GM19043 (cell line): ENCODE data around the gene ARHGAP15.

Source experiments
- ATAC-seq: cut with Tn5 transposase; IDR thresholded peaks from one replicate; pipeline ENCODE4 v1.9.1; 2021; ENCODE audit warnings: low read depth; ENCODE audit not compliant: unreplicated experiment

Gene ARHGAP15

GRCh38 chr2:143698352-143698751 is 569.1 kb downstream of the ARHGAP15 start:
- ATAC-seq = no peak

GRCh38 chr2:143698888-143699570 is 569.8 kb downstream of the ARHGAP15 start:
- ATAC-seq = no peak

GRCh38 chr2:143700865-143701264 is 571.6 kb downstream of the ARHGAP15 start:
- no peak for ATAC-seq

GRCh38 chr2:143701785-143702184 is 572.6 kb downstream of the ARHGAP15 start:
- ATAC-seq = no peak

GRCh38 chr2:143702931-143703330 is 573.7 kb downstream of the ARHGAP15 start:
- no peak for ATAC-seq

GRCh38 chr2:143704451-143705106 is 575.4 kb downstream of the ARHGAP15 start:
- ATAC-seq = peak; percentile 74

GRCh38 chr2:143705108-143705707 is 576.0 kb downstream of the ARHGAP15 start:
- ATAC-seq = no peak

GRCh38 chr2:143706354-143706753 is 577.1 kb downstream of the ARHGAP15 start:
- ATAC-seq = no peak

- ATAC-seq = no peak
These were observed 579.5 kb downstream of the ARHGAP15 start for GRCh38 chr2:143708682-143709081.

GRCh38 chr2:143710196-143710595 is 581.0 kb downstream of the ARHGAP15 start:
- ATAC-seq = no peak

GRCh38 chr2:143710879-143711278 is 581.7 kb downstream of the ARHGAP15 start:
- no peak for ATAC-seq

GRCh38 chr2:143716522-143716921 is 587.3 kb downstream of the ARHGAP15 start:
- ATAC-seq = no peak

- no peak for ATAC-seq
These were observed 587.8 kb downstream of the ARHGAP15 start for GRCh38 chr2:143717053-143717452.

- ATAC-seq = no peak
These were observed 588.4 kb downstream of the ARHGAP15 start for GRCh38 chr2:143717536-143718168.

- no peak for ATAC-seq
These were observed 589.5 kb downstream of the ARHGAP15 start for GRCh38 chr2:143718745-143719144.

GRCh38 chr2:143719406-143719805 is 590.2 kb downstream of the ARHGAP15 start:
- ATAC-seq = no peak

GRCh38 chr2:143720095-143720664 is 591.0 kb downstream of the ARHGAP15 start:
- ATAC-seq = no peak

GRCh38 chr2:143725400-143725799 is 596.2 kb downstream of the ARHGAP15 start:
- no peak for ATAC-seq

GRCh38 chr2:143726151-143726845 is 597.1 kb downstream of the ARHGAP15 start:
- ATAC-seq = no peak

- ATAC-seq = no peak
These were observed 599.3 kb downstream of the ARHGAP15 start for GRCh38 chr2:143728498-143728897.
